Liver (tissue), 3 donors: ENCODE measurements around the gene TMEM204.

Source experiments
- GABPA ChIP-seq, 2 donors: IDR thresholded peaks in 1 of 2; conservative IDR thresholded peaks in 1 of 2; 2 replicates each; pipeline ENCODE4 v1.6.1; 2016; ENCODE audit warnings: antibody characterized with exemption in 2 of 2, mild to moderate bottlenecking in 1 of 2, moderate library complexity in 1 of 2
- SP1 ChIP-seq: IDR thresholded peaks from 2 replicates; pipeline ENCODE4 v1.6.1; 2018; ENCODE audit warnings: antibody characterized with exemption, mild to moderate bottlenecking
- TAF1 ChIP-seq: conservative IDR thresholded peaks from 2 replicates; pipeline ENCODE4 v1.6.1; 2016; ENCODE audit warnings: antibody characterized with exemption, mild to moderate bottlenecking
- YY1 ChIP-seq: IDR thresholded peaks from 2 replicates; pipeline ENCODE4 v1.6.1; 2016; ENCODE audit warnings: antibody characterized with exemption, mild to moderate bottlenecking
- TF ChIP-seq, protein P1 (sequence below): fragments of 150-350 bp; IDR thresholded peaks from 2 replicates; pipeline ENCODE4 v1.5.1; 2017; ENCODE audit warnings: improper control_type of control experiment, low read depth, low read length; ENCODE audit not compliant: missing input control
- donor health status: healthy.
- donor health status: healthy.

DNA sequence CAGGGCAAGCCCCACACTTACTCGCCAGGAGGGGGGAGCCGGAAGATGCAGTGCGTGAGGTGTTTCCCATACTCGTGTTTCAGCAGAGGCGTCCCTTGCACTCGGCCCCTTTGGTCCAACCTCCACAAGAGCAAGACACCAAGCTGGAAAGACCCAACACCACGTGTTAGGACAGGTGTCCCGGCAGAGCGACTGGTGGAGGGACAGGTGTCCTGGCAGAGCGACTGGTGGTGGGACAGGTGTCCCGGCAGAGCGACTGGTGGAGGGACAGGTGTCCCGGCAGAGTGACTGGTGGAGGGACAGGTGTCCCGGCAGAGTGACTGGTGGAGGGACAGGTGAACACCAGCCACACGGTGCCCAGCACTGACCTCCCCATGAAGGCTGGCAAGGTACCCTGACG is 59.0 kb downstream of the TMEM204 start:
- TF ChIP-seq, protein P1, sequence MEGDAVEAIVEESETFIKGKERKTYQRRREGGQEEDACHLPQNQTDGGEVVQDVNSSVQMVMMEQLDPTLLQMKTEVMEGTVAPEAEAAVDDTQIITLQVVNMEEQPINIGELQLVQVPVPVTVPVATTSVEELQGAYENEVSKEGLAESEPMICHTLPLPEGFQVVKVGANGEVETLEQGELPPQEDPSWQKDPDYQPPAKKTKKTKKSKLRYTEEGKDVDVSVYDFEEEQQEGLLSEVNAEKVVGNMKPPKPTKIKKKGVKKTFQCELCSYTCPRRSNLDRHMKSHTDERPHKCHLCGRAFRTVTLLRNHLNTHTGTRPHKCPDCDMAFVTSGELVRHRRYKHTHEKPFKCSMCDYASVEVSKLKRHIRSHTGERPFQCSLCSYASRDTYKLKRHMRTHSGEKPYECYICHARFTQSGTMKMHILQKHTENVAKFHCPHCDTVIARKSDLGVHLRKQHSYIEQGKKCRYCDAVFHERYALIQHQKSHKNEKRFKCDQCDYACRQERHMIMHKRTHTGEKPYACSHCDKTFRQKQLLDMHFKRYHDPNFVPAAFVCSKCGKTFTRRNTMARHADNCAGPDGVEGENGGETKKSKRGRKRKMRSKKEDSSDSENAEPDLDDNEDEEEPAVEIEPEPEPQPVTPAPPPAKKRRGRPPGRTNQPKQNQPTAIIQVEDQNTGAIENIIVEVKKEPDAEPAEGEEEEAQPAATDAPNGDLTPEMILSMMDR = no peak
- no peak for TF ChIP-seq GABPA (IDR thresholded peaks at IDR 0.05 in 1 of 2, conservative IDR thresholded peaks at IDR 0.05 in 1 of 2)
- no peak for TF ChIP-seq SP1
- TF ChIP-seq YY1 = no peak
- no peak for TF ChIP-seq TAF1
